Iris pigment epithelial cell (primary cell): ENCODE measurements around the gene ABHD3.
"Not testable (repeated sequence)": the region's sequence is repeated elsewhere in the genome, so short reads cannot be mapped to it uniquely, and the experiment has no call there.

Source experiments
- DNase-seq: peaks from one replicate; pipeline ENCODE4 v3.0.0-alpha.2; 2011; ENCODE audit warnings: low read depth

The ABHD3 gene

GRCh38 chr18:21704603-21705364 lies at the start of gene ABHD3:
Gene ABHD3 (minus strand): TSS chr18:21704774. CDS start chr18:21704665, 109 bp downstream.
- DNase-seq: peak; percentile 91

- peak; percentile 4 for DNase-seq
These were observed 43.5 kb upstream of the ABHD3 start for GRCh38 chr18:21747764-21748693.

- DNase-seq: no peak
These were observed 42.7 kb upstream of the ABHD3 start for GRCh38 chr18:21747268-21747667.

GRCh38 chr18:21745231-21745630 lies 40.7 kb upstream of the ABHD3 start:
- DNase-seq: no peak

- DNase-seq: no peak
These were observed 38.7 kb upstream of the ABHD3 start for GRCh38 chr18:21743166-21743832.

- peak; percentile 18 for DNase-seq
These were observed 37.7 kb upstream of the ABHD3 start for GRCh38 chr18:21742315-21742687.

GRCh38 chr18:21741562-21742314 lies 37.2 kb upstream of the ABHD3 start:
- DNase-seq: peak; percentile 11

- DNase-seq: no peak
These were observed 36.7 kb upstream of the ABHD3 start for GRCh38 chr18:21741312-21741561.

- DNase-seq: peak; percentile 95
These were observed 36.2 kb upstream of the ABHD3 start, which contains the start of gene MIB1 for GRCh38 chr18:21740538-21741311. Gene MIB1 (plus strand): TSS chr18:21740792. CDS start chr18:21741584, 792 bp downstream.

GRCh38 chr18:21739604-21740537 lies 35.3 kb upstream of the ABHD3 start:
- no peak for DNase-seq

GRCh38 chr18:21736926-21737325 lies 32.4 kb upstream of the ABHD3 start:
- DNase-seq: not testable (repeated sequence)

GRCh38 chr18:21735452-21736015 lies 31.0 kb upstream of the ABHD3 start:
- peak; percentile 73 for DNase-seq

- DNase-seq: no peak
These were observed 28.4 kb upstream of the ABHD3 start for GRCh38 chr18:21733011-21733410.

GRCh38 chr18:21727702-21728101 lies 23.1 kb upstream of the ABHD3 start:
- DNase-seq: no peak

GRCh38 chr18:21725201-21725600 lies 20.6 kb upstream of the ABHD3 start:
- no peak for DNase-seq

- no peak for DNase-seq
These were observed 18.1 kb upstream of the ABHD3 start for GRCh38 chr18:21722687-21723086.

GRCh38 chr18:21714474-21714873 lies 9.9 kb upstream of the ABHD3 start:
- no peak for DNase-seq

GRCh38 chr18:21707130-21707529 lies 2.6 kb upstream of the ABHD3 start:
- not testable (repeated sequence) for DNase-seq

GRCh38 chr18:21706386-21706865 lies 1.9 kb upstream of the ABHD3 start:
- DNase-seq: no peak
